ENCODE data around the gene PTGDS.

PTGDS gene

GRCh38 chr9:136977223-136977622 lies at the start of gene PTGDS:
Gene PTGDS (plus strand): TSS chr9:136977504. CDS start chr9:136977579, 75 bp downstream.
- TF ChIP-seq GATA3 (IDR thresholded peaks at IDR 0.05; ENCODE audit: low read depth, low read length), result no peak
- TF ChIP-seq GATA2 (IDR thresholded peaks at IDR 0.05; ENCODE audit: low read depth, low read length), result no peak

GRCh38 chr9:136928591-136928990 lies 48.7 kb upstream of the PTGDS start:
- TF ChIP-seq GATA3 (IDR thresholded peaks at IDR 0.05; ENCODE audit: low read depth, low read length), result no peak
- no peak for TF ChIP-seq GATA2 (IDR thresholded peaks at IDR 0.05; ENCODE audit: low read depth, low read length)

- TF ChIP-seq GATA3 (IDR thresholded peaks at IDR 0.05; ENCODE audit: low read depth, low read length) (no peak), GATA2 (IDR thresholded peaks at IDR 0.05; ENCODE audit: low read depth, low read length) (no peak)
These were observed 47.3 kb upstream of the PTGDS start for GRCh38 chr9:136930014-136930413.

GRCh38 chr9:136931611-136932130 lies 45.6 kb upstream of the PTGDS start:
- TF ChIP-seq GATA3 (IDR thresholded peaks at IDR 0.05; ENCODE audit: low read depth, low read length), result no peak
- TF ChIP-seq GATA2 (IDR thresholded peaks at IDR 0.05; ENCODE audit: low read depth, low read length), result no peak

- TF ChIP-seq GATA3 (IDR thresholded peaks at IDR 0.05; ENCODE audit: low read depth, low read length), result no peak
- no peak for TF ChIP-seq GATA2 (IDR thresholded peaks at IDR 0.05; ENCODE audit: low read depth, low read length)
These were observed 43.0 kb upstream of the PTGDS start for GRCh38 chr9:136934277-136934676.

- TF ChIP-seq GATA3 (IDR thresholded peaks at IDR 0.05; ENCODE audit: low read depth, low read length), result no peak
These were observed 41.7 kb upstream of the PTGDS start for GRCh38 chr9:136935651-136936050.

GRCh38 chr9:136936645-136937170 lies 40.6 kb upstream of the PTGDS start:
- TF ChIP-seq GATA2 (IDR thresholded peaks at IDR 0.05; ENCODE audit: low read depth, low read length) (no peak), GATA3 (IDR thresholded peaks at IDR 0.05; ENCODE audit: low read depth, low read length) (no peak)

- TF ChIP-seq GATA2 (IDR thresholded peaks at IDR 0.05; ENCODE audit: low read depth, low read length), result no peak
- no peak for TF ChIP-seq GATA3 (IDR thresholded peaks at IDR 0.05; ENCODE audit: low read depth, low read length)
These were observed 39.9 kb upstream of the PTGDS start for GRCh38 chr9:136937186-136938001.

- TF ChIP-seq GATA3 (IDR thresholded peaks at IDR 0.05; ENCODE audit: low read depth, low read length) (no peak), GATA2 (IDR thresholded peaks at IDR 0.05; ENCODE audit: low read depth, low read length) (no peak)
These were observed 37.8 kb upstream of the PTGDS start for GRCh38 chr9:136939431-136939995.

- TF ChIP-seq GATA3 (IDR thresholded peaks at IDR 0.05; ENCODE audit: low read depth, low read length), result no peak
- TF ChIP-seq GATA2 (IDR thresholded peaks at IDR 0.05; ENCODE audit: low read depth, low read length), result no peak
These were observed 37.2 kb upstream of the PTGDS start for GRCh38 chr9:136939996-136940525.

- no peak for TF ChIP-seq GATA3 (IDR thresholded peaks at IDR 0.05; ENCODE audit: low read depth, low read length)
- no peak for TF ChIP-seq GATA2 (IDR thresholded peaks at IDR 0.05; ENCODE audit: low read depth, low read length)
These were observed 36.6 kb upstream of the PTGDS start for GRCh38 chr9:136940526-136941230.

- TF ChIP-seq GATA3 (IDR thresholded peaks at IDR 0.05; ENCODE audit: low read depth, low read length), result no peak
- no peak for TF ChIP-seq GATA2 (IDR thresholded peaks at IDR 0.05; ENCODE audit: low read depth, low read length)
These were observed 35.8 kb upstream of the PTGDS start for GRCh38 chr9:136941231-136942111.
